Left cardiac atrium (tissue), 4 donors: Measurements from ENCODE around the gene USP34. TPM values are rescaled to one million over a fixed set of nuclear protein-coding genes. Genes with fewer than 3 reads are reported as not detected.
A peak's percentile ranks its signal among the peaks of the same experiment; 100 is the strongest.

Source experiments
- ATAC-seq, 2 donors: fragments of 200-7000 bp; cut with Tn5 transposase; one replicate each; pipeline ENCODE4 v1.9.1; 2020; ENCODE audit warnings: mild to moderate bottlenecking in 2 of 2, moderate library complexity in 2 of 2
- DNase-seq: peaks from one replicate; pipeline ENCODE4 v3.0.0-alpha.2; 2020
- intact Hi-C, 2 donors: fragments of 100-400 bp; cut with DNase I; formaldehyde crosslinking; loops; one replicate each; pipeline versions ENCODE4 v1.14.1 to v1.15.1; 2022 to 2023
- total RNA-seq, 2 donors: library from RNA; stranded (reverse); fragmentation: NEBNext Ultra II Directional; extraction: Animal tissue kit (Norgen Biotek cat#: 25700); gene quantifications; one replicate each; pipeline ENCODE4 v1.2.1, GENCODE V29; 2021
- donor health status: DM: no; HTN: yes; CAD: no.
- donor health status: DM: no; HTN: yes; CAD: no; lungs with severe emphysema.
- donor health status: DM: yes; HTN: yes; CAD: no.
- donor health status: Dilated cardiomyopathy.

USP34 gene
- total RNA-seq, 2 donors from 2014 or later = 44.1 to 60.4 TPM

DNA sequence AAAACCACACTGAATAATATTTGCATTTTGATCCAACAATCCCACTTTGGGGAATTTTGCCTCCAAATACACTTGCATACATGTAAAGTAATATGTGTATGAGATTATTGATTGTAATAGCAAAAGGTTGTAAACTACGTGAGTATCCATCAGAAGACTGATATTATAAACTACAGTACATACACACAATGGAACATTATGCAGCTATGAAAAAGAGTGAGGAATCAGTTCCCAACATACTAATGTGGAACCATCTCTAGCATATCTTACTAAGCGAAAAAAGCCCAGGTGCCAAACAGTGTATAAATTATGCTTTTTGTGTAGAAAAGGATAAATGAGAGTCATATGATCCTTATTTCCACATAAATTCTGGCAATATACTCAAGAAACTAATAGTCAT lies 324.9 kb downstream of the USP34 start:
- DNase-seq (no peak), ATAC-seq (no peak)
- intact Hi-C loops = no loop called here

DNA sequence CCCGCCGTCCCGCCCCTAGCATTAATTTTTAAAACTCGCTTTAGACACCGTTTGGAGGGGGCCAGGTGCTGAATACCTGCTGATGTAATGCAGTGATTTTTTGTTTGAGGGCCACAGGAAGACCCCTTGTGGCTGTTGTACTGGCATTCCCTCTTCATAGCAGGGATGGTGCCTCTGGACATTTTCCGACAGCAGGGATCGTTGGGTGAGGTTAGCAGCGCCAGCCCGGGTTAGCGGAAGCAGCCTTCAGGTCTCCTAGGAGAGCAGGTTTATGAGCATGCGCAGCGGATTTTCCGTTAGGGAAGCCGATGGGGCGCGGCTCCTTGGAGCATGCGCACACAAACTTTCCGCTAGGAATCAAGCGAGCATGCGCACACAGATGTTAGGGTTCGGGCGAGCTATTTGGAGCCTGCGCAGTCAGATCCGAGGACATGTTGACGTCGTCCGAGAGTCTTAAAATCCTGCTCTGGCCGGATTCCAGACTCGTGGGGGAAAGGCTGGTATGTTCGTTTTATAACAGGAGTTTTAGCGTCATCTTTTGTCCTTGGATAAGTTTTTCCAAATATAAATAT lies 326.1 kb downstream of the USP34 start:
- DNase-seq = peak; percentile 99
- intact Hi-C loops = no loop called here

DNA sequence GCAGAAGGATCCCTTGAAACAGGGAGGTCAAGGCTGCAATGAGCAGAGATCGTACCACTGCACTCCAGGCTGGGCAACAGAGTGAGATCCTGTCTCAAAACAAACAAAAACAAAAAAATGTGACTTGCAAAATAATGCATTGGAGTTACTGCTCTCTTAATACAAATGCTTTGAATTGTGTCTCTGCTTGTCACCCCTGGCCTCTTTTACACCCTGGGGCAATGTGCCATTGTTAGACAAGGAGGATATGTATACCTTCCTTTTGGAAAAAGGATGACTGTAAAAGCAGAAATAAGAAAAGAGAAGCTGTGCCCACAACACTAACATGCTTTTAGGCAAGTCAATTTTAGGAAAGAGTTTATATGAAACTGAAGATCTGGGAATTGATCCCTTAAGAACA lies 329.7 kb downstream of the USP34 start:
- intact Hi-C loops = no loop called here
- ATAC-seq (no peak), DNase-seq (no peak)

More for the DNA sequence above, 326.1 kb downstream of the USP34 start:
- ATAC-seq = peak; percentile 99

GRCh38 chr2:61138859-61139258 lies 332.0 kb downstream of the USP34 start:
- no peak for ATAC-seq
- no peak for DNase-seq
- intact Hi-C loops = no loop called here

Other genes starting within 250 kb of the USP34 start
- gene XPO1, start 67.3 kb upstream of the USP34 start, total RNA-seq = 10 to 100 TPM; 70.9 to 75.2 TPM